Kidney epithelial cell (primary cell): ENCODE data around the gene HS6ST1. TPM values are rescaled to one million over a fixed set of nuclear protein-coding genes. Genes with fewer than 3 reads are reported as not detected.

ENCODE experiments used
- DNase-seq: peaks from one replicate; pipeline ENCODE4 v3.0.0-alpha.2; 2010; ENCODE audit warnings: low read depth
- H3K27me3 ChIP-seq: 2 replicates; pipeline ENCODE4 v1.6.0; 2011; ENCODE audit warnings: low read length; ENCODE audit not compliant: control insufficient read depth, insufficient read depth
- H3K36me3 ChIP-seq: 2 replicates; pipeline ENCODE4 v1.5.1; 2011; ENCODE audit warnings: low read length; ENCODE audit not compliant: control insufficient read depth, insufficient read depth
- H3K4me3 ChIP-seq: 2 replicates; pipeline ENCODE4 v1.5.1; 2011; ENCODE audit warnings: low read depth, mild to moderate bottlenecking, control low read depth, low read length
- total RNA-seq: library from RNA; depleted of rRNA; stranded (reverse); fragments of >200 nt; gene quantifications from 2 replicates; pipeline ENCODE4 v1.2.3, GENCODE V29; 2015
- TF ChIP-seq, protein P1 (sequence below): IDR thresholded peaks from 2 replicates; pipeline ENCODE4 v1.5.1; 2011; ENCODE audit warnings: mild to moderate bottlenecking, moderate library complexity, low read length, control low read depth, inconsistent platforms; ENCODE audit not compliant: insufficient read depth, poor library complexity, severe bottlenecking

Gene HS6ST1
- total RNA-seq, 1 donor from 2014 or later = 34.4 TPM

DNA sequence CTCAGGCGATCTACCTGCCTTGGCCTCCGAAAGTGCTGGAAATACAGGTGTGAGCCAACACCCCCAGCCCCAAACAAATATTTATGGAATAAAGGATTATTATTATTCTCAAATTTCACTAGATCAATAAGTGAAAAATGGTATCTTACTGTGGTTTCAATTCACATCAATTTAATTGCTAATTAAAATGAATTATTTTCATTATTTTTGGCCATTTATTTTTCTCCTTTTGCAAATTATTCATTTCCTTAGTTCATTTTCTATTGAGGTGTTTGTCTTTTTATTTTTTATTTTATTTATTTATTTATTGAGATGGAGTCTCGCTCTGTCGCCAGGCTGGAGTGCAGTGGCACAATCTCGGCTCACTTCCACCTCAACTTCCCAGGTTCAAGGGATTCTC is 11.9 kb upstream of the HS6ST1 start:
- TF ChIP-seq, protein P1, sequence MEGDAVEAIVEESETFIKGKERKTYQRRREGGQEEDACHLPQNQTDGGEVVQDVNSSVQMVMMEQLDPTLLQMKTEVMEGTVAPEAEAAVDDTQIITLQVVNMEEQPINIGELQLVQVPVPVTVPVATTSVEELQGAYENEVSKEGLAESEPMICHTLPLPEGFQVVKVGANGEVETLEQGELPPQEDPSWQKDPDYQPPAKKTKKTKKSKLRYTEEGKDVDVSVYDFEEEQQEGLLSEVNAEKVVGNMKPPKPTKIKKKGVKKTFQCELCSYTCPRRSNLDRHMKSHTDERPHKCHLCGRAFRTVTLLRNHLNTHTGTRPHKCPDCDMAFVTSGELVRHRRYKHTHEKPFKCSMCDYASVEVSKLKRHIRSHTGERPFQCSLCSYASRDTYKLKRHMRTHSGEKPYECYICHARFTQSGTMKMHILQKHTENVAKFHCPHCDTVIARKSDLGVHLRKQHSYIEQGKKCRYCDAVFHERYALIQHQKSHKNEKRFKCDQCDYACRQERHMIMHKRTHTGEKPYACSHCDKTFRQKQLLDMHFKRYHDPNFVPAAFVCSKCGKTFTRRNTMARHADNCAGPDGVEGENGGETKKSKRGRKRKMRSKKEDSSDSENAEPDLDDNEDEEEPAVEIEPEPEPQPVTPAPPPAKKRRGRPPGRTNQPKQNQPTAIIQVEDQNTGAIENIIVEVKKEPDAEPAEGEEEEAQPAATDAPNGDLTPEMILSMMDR = no peak
- Histone ChIP-seq H3K27me3 (no peaks in the 10 kb centered on the region), H3K4me3 (no peak overlapping the region), H3K36me3 (no peaks in the 10 kb centered on the region)
- no peak for DNase-seq

DNA sequence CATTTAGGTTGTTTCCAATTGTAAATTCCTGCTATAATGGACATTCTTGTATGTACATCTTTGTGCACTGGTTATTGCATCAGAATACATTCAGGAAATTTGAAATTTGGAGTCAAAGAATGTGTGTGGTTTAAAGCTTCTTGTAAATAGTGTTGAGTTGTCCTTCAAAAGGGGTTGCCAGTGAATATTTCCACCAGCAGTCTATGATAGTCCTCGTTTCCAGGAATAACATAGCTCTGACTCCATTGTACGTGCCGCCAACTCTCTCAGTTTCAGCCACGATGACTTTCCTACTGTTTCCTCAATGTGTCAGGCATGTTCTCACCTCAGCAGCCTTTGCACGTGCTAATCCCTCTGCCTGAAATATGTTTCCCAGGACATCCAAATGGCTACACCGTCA is 10.9 kb upstream of the HS6ST1 start:
- DNase-seq = no peak
- TF ChIP-seq, protein P1 = no peak
- H3K27me3 ChIP-seq = no peaks in the 10 kb centered on the region
- H3K36me3 ChIP-seq = no peaks in the 10 kb centered on the region
- no peak overlapping the region for H3K4me3 ChIP-seq

DNA sequence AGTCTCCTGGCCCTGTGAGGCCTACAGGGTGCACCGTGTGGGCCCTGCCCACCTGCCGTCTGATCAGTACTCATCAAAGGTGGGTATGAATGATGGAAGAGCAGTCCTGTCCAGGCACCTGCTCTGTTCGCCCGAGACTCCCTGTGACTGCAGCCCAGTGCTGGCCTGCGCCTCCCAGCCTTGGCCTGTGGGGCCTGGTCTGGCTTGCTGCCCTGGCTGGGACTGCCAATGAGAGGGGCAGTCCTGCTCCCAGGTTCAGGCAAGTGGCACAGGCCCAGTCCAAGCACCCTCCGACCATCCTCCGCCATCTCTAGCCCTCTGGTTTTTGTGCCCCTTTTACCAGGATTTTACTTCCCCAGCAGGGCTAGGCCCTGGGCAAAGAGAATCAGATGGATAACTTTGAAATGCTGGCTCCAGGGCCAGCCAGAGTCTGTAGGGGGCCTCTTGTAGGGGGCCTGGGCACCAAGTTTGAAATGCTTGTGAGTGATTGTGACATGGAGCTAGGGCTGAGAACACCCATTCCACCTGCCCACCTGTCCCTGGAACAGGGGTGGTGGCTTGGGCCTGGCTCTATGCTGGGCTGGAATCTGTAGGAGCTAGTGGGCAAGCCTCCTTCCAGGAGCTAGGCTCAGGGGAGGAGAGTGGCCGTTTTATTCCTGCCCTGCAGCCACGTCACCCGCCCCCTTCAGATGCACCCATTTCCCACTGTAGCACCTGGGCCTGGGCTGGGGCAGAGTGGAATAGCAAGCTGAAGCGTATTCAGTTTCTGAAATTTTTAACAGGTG is 8.7 kb upstream of the HS6ST1 start:
- Histone ChIP-seq H3K36me3 (no peaks in the 10 kb centered on the region), H3K27me3 (no peaks in the 10 kb centered on the region), H3K4me3 (no peak overlapping the region)
- TF ChIP-seq, protein P1 = no peak
- DNase-seq = no peak

DNA sequence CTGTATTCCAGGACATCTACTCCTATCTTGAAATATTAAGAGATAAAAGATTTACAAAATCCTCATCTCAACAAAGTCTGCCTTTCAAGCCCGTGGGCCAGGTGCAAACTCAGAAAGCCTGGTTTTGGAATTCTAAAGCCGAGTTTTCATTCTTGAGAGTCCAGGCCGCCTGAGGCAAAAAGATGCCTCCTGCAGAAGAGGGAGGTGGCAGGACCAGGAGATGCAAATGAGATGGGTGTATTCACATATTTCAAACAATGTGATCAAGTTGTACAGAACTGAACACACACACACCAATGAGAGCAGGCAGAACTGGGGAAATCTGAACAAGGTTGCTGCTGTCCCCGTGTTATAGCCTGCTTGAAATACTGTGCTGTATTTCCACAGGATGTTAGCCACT is 7.7 kb upstream of the HS6ST1 start:
- TF ChIP-seq, protein P1 = no peak

DNA sequence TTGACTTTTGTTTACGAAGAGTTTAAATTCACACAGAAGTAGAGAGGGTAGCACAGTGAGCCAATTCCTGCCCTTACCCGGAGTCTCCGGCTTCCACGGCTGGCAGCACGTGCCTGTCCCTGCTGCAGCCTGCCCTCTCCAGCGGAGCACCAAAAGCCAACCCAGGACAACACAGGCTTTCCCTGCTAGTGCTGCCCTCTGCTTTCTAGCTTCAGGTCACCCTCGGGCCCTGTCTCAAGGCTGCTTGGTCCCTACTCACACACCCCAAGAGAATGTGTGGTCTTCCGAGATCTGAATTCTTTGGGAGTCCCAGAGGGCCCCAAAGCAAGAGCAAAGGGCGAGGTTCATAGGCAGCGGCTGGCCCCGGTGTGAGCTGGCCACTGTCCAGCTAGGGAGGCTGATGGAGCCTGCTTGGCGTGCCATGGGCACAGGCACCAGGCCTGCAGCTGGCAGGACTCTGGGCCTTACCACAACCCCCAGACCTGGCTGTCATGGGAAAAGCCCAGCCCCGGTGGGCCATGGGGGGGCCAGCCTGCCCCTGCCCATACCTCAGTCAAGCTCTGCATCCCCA is 7.0 kb upstream of the HS6ST1 start:
- TF ChIP-seq, protein P1 = no peak
- DNase-seq = no peak
- no peaks in the 10 kb centered on the region for H3K27me3 ChIP-seq
- H3K4me3 ChIP-seq = no peak overlapping the region
- no peaks in the 10 kb centered on the region for H3K36me3 ChIP-seq

More for the DNA sequence above, 7.7 kb upstream of the HS6ST1 start:
- Histone ChIP-seq H3K36me3 (no peaks in the 10 kb centered on the region), H3K4me3 (no peak overlapping the region), H3K27me3 (no peaks in the 10 kb centered on the region)
- no peak for DNase-seq
